C4-2B (cell line): ENCODE results near the gene FAM110D.

Source experiments
- H3K27ac ChIP-seq: fragments of 450-650 bp; 2 replicates; pipeline ENCODE4 v1.5.1; 2017
- CTCF ChIP-seq: fragments of 450-650 bp; conservative IDR thresholded peaks from 2 replicates; pipeline ENCODE4 v1.5.1; 2017; ENCODE audit warnings: mild to moderate bottlenecking
- ZFX ChIP-seq: fragments of 450-650 bp; IDR thresholded peaks from 2 replicates; pipeline ENCODE4 v1.6.1; 2017

The FAM110D gene

DNA sequence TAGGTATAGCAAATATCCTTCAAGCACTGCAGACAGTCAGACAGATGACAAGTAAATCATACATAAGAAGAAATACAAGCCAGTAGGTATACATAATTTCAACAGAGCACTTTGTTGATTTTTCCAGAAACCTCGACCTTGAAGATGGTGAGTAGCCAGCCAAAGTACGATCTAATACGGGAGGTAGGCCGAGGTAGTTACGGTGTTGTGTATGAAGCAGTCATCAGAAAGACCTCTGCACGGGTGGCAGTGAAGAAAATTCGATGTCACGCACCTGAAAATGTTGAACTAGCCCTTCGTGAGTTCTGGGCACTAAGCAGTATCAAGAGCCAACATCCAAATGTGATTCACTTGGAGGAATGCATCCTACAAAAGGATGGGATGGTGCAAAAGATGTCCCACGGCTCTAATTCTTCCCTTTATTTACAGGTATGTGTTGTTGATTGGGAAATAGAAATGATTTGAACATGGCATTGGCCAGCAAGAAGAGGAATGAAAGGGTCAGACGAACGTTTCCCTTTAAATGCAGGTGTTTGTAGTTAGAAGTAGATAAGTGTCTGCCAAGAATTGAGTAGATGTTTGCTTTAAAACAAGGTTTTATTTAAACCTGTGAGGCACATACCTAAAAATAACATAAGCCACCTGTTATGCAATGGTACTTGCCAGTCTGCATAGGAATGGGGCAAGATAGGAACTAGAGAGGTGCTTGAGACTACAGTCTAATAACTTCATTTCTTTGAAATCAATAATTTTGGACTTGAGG lies 44.5 kb upstream of the FAM110D start:
- no peak overlapping the region for H3K27ac ChIP-seq
- TF ChIP-seq ZFX (no peak), CTCF (no peak)

DNA sequence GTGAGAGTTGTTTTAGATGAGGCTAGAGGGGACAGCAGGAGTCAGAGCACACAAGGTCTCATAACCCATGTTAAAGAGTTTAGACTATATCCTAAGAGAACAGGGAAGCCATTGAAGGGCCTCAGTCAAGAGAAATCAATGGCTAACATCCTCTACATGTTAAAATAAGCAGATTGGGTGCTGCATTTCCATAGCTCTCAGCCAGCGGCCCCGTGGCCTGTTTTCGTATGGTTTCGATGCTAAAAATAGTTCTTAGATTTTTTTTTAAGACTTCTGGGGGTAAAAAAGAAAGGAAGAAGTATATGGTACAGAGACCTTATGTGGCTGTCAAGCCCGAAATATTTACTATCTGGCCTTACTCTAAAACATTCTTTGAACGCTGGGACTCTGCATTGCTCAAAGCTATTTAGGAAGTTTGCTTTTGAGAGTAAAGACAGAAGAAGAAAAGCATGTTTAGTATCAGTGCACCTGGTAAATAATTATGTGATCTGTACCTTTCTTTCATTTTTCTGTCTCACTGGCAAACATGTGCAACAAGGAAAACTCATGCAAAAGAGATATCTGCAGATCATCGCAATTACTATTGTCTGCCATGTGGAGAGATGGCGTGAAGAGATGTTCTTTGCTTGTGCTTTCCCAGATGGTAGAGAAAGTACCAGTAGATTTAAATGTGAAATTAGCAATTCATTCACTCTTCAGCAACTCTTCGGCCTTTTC lies 38.8 kb upstream of the FAM110D start:
- TF ChIP-seq ZFX (no peak), CTCF (no peak)

DNA sequence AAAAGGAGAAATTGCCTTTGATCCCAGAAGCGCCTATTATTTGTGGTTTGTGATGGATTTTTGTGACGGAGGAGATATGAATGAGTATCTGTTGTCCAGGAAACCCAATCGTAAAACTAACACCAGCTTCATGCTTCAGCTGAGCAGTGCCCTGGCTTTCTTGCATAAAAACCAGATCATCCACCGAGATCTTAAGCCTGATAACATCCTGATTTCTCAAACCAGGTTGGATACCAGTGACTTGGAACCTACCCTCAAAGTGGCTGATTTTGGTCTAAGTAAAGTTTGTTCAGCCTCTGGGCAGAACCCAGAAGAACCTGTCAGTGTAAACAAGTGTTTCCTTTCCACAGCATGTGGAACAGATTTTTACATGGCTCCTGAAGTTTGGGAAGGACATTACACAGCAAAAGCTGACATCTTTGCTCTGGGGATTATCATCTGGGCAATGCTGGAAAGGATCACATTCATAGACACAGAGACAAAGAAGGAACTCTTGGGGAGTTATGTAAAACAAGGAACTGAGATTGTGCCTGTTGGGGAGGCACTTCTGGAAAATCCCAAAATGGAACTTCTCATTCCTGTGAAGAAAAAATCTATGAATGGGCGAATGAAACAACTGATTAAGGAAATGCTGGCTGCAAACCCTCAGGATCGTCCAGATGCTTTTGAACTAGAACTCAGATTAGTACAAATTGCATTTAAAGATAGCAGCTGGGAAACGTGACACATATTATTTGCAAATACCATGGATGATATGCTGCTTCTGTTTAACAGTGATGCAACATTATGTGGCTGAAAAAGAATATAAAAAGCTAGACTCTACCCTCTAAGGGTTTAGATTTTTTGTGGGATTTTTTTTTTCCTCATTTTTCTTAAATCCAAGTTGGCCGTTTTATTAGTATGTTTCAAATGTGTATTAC lies 36.8 kb upstream of the FAM110D start:
- no peak overlapping the region; the same call in 1 of the 2 replicates for H3K27ac ChIP-seq

More for the DNA sequence above, 38.8 kb upstream of the FAM110D start:
- no peak overlapping the region for H3K27ac ChIP-seq

GRCh38 chr1:26122988-26123973 lies 35.6 kb upstream of the FAM110D start:
- TF ChIP-seq ZFX (no peak), CTCF (no peak)
- no peak overlapping the region for H3K27ac ChIP-seq

More for the DNA sequence above, 36.8 kb upstream of the FAM110D start:
- TF ChIP-seq CTCF, result no peak
- no peak for TF ChIP-seq ZFX

- no peak overlapping the region for H3K27ac ChIP-seq
- no peak for TF ChIP-seq ZFX
- TF ChIP-seq CTCF, result no peak
Observed at GRCh38 chr1:26124418-26125331, 34.2 kb upstream of the FAM110D start.

DNA sequence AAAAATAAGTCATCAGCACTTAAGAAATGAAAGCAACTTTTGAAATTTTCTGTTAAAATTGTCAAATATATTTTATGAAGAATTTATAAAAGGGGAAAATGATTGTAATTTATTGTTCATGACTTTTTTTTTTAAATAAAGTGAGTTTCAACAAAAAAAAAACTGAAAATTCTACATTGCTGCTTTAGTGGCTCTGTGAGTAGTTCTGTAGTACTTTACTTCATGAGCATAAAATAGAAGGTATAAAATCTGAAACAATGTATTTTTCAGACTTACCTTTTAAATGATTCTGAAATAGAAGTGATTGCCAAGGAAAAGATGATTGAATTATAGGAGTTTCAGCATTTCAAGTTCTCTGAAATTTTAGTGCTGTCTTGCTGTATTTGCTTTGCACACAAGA lies 33.5 kb upstream of the FAM110D start:
- no peak for TF ChIP-seq ZFX
- TF ChIP-seq CTCF, result no peak
- no peak overlapping the region for H3K27ac ChIP-seq
